Iris pigment epithelial cell (primary cell): ENCODE results near the gene SPINK5.
"Not testable (repeated sequence)": the region's sequence is repeated elsewhere in the genome, so short reads cannot be mapped to it uniquely, and the experiment has no call there.

Source experiments
- DNase-seq: peaks from one replicate; pipeline ENCODE4 v3.0.0-alpha.2; 2011; ENCODE audit warnings: low read depth

The SPINK5 gene, protein sequence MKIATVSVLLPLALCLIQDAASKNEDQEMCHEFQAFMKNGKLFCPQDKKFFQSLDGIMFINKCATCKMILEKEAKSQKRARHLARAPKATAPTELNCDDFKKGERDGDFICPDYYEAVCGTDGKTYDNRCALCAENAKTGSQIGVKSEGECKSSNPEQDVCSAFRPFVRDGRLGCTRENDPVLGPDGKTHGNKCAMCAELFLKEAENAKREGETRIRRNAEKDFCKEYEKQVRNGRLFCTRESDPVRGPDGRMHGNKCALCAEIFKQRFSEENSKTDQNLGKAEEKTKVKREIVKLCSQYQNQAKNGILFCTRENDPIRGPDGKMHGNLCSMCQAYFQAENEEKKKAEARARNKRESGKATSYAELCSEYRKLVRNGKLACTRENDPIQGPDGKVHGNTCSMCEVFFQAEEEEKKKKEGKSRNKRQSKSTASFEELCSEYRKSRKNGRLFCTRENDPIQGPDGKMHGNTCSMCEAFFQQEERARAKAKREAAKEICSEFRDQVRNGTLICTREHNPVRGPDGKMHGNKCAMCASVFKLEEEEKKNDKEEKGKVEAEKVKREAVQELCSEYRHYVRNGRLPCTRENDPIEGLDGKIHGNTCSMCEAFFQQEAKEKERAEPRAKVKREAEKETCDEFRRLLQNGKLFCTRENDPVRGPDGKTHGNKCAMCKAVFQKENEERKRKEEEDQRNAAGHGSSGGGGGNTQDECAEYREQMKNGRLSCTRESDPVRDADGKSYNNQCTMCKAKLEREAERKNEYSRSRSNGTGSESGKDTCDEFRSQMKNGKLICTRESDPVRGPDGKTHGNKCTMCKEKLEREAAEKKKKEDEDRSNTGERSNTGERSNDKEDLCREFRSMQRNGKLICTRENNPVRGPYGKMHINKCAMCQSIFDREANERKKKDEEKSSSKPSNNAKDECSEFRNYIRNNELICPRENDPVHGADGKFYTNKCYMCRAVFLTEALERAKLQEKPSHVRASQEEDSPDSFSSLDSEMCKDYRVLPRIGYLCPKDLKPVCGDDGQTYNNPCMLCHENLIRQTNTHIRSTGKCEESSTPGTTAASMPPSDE

DNA sequence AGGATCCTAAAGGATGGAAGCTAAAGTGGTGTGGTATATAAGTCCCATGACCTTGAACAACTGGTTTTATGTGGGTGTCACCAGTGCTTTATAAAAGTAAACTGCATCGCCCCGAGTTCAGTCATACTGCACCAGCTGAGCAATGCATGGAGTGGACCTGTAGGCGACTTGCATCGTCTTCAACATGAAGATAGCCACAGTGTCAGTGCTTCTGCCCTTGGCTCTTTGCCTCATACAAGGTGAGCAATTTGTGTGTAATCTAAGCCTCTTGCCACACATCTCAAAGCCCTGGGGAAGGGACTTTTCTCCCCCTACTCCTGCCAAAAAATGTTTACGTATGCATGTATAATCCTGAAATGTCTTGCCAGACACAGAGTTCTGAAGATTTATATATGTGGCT, at the start of gene SPINK5:
TSS of gene SPINK5 (plus strand) at position 120 of the 400 bp plus-strand sequence. CDS start at position 185, 65 bp downstream.
- DNase-seq = no peak

DNA sequence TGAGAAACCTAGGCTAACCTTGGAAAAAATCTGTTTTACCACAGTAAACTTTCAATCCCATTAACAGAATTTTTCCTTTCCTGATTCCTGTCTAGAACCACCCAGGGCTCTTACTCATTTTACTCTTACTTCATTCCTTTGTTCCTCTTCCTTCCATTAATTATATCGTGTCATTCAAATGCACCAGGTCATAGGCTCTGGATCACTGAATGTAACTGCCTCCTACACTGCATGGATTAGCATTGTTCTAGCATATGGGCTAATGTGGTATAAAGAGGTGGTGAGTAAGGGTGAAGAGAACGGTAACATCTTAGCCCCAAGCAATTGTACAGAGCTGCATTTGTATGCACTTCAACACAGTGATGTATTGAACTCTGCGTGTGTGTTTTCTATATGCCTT, 49.5 kb upstream of the SPINK5 start:
- DNase-seq = no peak

DNA sequence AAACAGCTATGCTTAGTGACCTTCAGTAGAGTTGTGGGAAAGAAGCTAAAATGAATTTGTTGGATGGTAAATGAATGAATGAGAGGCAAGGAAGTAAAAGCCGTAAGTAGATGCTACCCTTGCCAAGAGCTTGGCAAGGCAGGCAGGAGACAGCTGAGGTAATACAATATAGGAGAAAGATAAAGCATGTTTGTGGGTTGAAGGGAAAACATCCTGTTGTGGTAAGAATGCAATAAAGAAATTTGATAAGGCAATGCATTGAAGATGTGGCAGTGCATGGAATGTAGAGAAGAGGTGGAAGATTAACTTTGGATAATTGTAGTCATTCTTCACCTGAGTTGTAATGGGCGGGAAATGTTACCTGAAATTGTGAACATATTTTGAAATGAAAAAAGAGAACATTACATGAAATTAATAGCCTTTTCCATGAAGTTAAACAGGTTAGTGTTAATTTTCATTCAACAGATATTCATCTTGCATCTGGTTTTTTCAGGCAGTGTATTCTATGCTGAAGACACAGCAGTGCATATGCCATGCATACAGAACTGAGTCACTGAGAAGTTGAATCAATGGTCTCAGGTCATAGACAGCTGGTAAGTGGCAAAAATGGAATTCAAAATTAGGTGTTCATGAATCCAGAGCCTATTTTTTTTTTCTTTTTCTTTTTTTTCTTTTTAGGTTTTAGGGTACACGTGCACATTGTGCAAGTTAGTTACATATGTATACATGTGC, 43.4 kb upstream of the SPINK5 start:
- no peak for DNase-seq

DNA sequence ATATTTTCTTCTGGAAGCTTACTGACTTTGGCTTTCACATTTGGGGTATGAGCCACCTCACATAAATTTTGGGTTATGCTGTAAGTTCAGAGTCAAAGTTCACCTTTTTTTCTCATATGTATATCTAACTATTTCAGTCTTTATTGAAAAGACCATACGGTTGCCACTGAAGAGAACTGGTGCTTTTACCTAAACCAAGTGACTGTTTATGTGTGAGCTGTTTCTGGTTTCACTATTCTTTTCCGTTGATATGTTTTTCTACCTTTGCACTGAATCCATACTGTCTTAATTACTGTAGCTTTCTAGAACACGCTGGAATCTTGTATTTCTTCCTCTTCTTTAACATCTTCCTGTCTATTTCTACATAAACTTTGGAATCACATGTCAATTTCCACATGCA, 36.3 kb upstream of the SPINK5 start:
- DNase-seq = no peak

DNA sequence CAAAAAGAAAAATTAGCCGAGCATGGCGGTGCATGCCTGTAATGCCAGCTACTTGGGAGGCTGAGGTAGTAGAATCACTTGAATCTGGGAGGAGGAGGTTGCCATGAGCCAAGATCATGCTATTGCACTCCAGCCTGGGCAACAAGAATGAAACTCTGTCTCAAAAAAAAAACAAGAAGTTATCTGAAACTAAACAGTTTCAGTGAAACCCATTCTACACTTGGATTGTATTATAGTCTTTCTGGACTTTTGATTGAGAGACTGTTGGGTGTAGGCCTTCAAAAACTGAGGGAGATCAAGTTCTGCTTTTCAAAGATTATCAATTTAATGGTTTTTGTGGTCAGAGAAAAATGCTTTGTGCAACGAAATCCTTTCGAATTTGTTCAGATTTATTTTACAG, 34.6 kb upstream of the SPINK5 start:
- no peak for DNase-seq

DNA sequence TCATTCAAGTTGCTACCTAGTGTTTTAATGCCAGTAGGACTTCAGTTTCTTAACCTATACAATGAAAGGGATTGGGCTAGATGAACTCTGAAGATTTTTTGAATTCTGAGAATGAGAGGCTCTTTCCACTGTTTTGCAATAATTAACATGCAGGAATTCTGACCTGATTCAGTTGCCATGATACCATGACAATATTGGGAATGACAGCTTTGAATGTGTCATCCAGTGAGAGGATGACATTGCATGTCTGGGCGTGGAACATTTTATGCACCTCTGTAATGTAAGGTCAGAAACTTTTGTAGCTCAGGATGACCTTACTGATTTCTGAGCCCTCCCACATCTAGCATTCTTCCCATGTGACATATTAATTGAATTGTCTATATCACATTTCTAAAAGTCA, 30.6 kb upstream of the SPINK5 start:
- no peak for DNase-seq

DNA sequence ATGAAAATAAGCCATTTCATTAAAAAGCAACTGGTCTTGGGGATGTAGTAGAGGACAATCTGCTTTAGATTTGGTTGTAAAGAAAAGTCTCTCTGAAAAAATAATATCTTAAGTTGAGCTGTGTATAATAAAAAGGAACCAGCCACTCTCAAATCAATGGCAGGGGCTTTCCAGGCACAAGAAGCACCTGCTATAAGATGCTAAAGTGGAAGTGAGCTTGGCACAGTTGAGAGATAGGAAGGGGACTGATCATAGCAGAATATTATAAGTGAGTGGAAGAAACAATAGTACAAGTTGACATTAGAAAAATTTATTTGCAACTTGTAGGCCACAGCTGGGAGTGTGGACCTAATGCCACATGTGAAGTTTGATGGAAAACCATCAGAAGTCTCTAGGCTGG, 28.1 kb upstream of the SPINK5 start:
- DNase-seq = no peak

DNA sequence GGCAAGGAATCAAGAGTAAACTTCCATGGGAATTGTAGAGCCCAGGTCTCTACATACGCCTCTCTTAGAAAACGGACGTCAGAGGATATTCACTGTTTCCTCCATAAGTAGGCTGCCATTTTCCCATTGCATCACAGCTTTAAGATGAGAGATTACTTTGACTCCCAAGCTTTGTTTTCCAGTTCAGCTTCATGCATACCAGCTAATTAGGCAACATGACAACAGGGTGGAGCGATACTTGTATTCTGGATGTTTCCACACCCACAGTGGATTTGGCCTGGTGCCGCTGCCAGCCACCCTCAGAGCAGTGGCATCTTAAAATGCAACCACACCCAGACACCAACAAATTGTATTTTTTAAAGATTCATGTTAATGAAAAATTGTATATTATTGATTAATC, 20.9 kb upstream of the SPINK5 start:
- no peak for DNase-seq

DNA sequence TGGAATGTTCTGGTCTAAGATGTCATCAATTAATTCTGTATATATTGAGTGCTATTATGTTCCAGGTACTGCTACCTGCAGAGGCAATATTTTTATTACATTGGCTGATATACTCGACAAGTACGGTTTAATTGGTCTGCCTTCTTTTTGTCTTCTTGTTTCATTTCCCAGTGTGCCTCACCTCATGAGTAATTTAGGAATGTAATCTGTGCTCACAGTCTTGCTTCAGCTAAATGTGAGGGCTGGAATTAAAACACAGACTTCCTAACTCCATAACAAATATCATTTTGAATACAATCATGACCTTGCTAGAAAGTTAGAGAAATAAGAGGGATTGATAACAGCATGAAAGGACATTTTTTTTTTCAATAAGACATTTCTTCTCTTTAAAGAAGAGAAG, 20.1 kb upstream of the SPINK5 start:
- DNase-seq = no peak

DNA sequence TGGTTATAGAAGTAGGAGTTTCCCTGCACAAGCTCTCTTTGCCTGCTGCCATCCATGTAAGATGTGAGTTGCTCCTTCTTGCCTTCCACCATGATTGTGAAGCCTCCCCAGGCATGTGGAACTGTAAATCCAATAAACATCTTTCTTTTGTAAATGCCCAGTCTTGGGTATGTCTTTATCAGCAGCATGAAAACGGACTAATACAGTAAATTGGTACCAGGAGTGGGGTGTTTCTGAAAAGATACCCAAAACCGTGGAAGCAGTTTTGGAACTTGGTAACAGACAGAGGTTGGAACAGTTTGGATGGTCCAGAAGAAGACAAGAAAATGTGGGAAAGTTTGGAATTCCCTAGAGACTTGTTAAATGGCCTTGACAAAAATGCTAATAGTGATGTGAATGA, 8.6 kb upstream of the SPINK5 start:
- DNase-seq = not testable (repeated sequence)

DNA sequence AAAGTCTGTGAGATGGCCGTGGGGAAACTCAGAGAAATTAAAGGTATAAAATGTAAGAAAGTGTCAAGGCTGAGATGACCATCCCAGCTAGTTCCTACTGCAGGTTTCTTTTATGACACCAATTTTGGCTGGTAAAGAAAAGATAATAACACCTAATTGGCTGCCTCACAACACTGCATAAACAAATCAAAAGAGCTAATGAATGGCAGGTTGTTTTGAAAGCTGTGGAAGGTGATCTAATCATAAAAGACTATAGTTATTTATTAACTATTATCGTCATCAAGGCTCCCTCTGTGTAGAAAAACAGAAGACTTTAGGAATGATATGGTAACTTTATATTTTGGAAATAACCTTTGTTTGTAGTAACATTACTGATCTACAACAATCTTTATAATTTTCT, 3.5 kb upstream of the SPINK5 start:
- DNase-seq = no peak

DNA sequence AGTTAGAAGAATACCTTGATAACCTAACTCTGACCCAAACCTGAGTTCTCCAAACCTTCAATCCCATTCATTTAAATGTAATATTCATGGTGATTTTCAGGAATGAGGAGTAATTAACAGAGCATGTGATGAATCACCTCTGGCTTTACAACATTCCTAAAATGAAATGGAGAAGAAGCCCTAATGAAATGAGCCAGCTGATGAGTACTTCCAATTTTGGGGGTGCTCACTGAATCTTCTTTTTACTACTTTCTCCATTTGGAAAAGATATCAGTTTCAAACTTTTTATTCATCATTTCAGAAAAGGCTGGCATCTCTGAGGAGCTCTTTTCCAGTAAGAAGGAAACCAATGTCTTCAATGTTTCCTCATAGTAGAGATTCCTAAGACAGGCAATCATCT, 2.9 kb upstream of the SPINK5 start:
- DNase-seq = no peak

DNA sequence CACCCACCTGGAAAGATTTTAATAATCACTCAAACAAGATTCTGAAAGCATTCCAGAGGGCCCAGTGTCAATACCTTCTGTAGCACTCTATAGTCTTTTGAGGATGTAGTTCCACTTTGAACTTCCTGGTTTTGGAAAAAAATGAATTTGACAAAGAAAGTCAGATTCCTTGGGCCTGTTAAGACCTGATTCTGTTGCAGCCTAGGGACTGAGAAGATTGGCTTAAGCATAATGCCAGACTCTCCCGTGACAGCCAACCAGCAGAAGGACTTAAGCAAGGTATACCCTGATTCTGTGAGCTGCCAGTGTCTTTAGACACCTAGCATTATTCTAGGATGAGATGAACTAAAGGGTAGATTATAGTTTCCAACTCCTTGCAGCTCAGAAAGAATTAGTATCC, 6.8 kb downstream of the SPINK5 start:
- DNase-seq = no peak

DNA sequence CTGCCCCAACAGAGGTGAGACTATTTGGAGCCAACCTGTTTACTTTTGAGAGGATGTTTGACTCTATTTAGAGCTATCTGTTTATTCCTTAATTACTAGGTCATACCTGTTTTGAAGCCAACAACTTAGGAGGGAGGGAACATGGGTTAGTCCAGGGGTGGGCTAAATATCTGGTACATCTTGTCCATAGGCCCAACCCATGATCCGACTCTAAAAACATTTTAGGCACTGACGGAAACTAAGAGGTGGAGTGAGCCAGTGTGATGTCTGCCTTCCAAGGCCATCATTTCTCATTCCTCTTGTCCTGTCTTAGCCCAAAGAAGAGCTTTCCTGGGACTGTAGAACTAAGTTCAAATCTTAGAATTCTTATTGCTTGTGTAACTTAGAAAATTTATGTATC, 8.4 kb downstream of the SPINK5 start:
- DNase-seq = no peak

DNA sequence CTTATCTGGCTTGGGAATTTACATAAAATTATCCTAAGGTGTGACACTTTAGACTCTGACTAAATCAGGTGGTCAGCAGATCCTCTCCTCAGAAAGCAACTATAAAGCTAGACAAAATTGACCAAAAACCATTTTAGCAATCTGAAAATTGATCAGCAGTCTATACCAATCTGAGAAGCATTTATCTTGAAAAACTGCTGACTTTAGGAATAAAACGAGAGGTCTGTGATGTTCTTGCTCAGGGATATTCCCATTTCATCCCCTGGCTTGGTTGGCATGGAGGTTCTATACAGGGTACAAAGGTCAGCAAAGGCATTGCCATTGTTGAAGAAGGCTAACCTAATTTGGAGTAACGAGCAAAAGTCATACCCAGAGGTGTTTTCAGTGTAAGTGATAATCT, 11.7 kb downstream of the SPINK5 start:
- DNase-seq = no peak

DNA sequence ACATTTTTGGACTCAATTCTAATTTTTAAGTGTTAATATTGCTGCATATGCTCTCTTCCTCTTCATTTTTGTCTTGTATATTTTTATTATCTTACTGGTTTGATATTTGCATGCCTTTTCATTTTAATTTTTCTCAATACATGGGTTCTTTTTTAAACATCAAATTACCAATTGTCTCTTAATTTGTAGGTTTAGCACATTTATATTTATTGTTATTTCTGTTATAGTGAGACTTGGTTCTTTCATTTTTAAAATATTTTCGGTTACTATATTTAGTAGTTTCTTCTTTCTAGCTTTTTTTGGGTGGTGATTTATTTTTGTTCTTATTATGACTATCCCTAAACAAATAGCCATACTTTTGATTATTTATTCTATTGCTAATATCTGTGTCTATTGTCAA, 19.4 kb downstream of the SPINK5 start:
- DNase-seq = no peak

DNA sequence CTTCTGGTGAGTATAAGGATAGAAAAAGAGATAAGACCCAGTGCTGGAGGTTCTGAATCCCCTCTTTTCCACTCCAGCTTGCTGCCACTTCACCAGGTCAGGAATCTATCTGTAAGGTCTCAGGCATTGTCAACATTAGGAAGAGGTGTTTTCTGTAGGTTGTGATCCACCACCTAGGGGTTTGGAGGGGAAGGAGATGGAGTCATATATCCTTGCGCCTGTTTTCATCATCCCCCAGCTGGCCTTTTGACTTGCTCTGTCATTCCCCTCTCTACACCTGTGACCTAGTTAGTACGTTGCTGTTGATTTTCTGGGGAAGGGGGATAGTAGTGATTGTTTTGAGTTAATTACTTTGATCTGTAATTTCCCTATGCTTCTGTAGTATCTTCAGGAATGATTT, 20.5 kb downstream of the SPINK5 start:
- DNase-seq = no peak

DNA sequence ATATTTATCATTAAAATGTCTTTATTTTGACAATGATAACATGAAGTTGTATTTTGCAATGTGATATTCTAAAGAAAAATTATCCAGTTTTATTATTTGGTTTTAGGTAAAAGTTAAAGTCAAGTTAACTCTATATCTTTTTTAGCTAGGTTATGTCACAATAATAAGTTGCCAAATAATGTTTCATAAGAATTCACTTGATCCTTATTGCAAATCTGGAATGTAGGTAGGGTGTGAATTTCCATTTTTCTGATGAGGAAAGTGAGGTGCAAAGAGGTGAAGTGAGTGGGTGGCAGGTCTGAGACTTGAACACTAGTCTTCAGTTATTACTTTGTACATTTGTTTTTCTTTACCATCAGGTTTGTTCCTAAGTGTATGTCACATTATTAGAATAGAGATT, 21.5 kb downstream of the SPINK5 start:
- DNase-seq = no peak

DNA sequence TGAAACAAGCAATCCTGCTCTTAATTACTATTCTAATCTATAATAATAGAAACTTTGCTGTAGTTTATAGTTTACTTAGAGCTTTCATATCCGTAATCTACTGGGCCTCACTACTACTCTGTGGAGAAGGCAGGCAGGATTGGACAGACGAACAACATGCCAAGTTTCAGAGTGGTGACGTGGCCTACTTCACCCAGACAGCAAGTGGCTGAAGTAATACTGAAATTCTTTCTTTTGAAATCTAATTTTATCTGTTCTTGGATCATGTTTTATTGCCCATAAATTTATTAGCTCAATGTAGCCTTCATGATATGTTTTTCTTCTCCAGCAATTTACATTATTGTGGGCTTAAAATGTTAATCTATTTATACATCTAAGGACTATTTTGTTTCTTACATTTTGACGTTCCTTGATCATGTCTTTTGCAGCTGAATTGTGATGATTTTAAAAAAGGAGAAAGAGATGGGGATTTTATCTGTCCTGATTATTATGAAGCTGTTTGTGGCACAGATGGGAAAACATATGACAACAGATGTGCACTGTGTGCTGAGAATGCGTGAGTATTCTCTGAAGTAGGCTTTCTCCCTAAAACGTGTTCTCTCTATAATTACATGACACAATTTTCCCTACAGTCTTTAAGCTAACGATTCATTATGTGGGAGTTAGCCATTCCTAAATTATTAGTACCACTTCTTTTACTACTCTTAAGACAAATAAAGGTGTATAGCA, 22.4 kb downstream of the SPINK5 start:
- no peak for DNase-seq

DNA sequence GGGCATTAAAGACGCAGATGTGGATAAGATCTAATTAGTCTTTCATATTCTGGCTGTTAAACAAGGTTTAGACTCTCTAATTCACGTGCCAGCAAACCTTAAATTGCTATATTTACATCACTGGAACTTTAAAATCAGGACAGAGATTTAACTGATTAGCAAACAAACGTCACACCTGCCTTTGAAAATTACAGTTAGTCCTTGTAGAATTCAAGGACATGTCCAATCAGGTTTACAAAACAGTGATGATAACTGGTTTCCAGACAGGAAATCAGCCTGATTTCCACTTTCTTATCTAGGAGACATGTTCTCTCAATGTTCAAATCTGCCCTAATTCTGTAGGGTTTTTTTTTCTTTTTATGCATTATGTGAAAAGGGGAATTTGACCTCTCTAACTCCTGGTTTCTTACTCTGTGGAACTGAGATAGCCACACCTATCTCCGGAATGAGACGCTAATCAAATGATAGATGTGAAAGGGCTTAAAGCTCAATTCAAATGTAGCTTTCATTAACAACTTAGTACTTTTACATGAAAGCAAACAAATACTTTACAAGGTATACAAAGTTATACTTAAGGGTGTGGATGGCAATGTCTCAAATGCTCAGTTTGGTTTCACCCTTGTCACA, 26.5 kb downstream of the SPINK5 start:
- DNase-seq = no peak

DNA sequence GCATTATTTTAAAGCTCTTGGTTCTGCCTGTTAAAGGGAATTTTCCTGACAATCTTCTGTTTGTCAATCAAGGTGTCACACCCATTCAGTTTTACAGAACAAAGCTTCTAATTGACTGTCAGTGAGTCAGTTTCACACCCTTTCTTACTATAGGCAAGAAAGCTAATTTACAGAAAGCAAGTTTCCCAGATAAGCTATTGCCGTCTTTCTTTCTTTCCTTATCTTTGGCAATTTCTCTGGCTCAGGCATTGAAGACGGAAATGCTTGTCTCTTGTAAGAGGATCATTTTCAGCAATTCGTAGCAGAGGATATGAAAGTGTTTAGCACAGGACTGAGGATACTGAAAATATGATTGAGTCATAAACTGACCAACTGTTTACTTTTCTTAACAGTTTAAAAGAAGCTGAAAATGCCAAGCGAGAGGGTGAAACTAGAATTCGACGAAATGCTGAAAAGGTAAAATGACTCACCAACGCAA, 27.0 kb downstream of the SPINK5 start:
- DNase-seq = no peak
